ENCODE data around the gene ZG16. TPM values are rescaled to one million over a fixed set of nuclear protein-coding genes. Genes with fewer than 3 reads are reported as not detected.

The ZG16 gene
- total and polyA plus RNA-seq, 9 of the 15 experiments (the other 6 are each of a cell fraction or from before 2014, with no cell fraction given), result 0.04 TPM; not detected in 8

DNA sequence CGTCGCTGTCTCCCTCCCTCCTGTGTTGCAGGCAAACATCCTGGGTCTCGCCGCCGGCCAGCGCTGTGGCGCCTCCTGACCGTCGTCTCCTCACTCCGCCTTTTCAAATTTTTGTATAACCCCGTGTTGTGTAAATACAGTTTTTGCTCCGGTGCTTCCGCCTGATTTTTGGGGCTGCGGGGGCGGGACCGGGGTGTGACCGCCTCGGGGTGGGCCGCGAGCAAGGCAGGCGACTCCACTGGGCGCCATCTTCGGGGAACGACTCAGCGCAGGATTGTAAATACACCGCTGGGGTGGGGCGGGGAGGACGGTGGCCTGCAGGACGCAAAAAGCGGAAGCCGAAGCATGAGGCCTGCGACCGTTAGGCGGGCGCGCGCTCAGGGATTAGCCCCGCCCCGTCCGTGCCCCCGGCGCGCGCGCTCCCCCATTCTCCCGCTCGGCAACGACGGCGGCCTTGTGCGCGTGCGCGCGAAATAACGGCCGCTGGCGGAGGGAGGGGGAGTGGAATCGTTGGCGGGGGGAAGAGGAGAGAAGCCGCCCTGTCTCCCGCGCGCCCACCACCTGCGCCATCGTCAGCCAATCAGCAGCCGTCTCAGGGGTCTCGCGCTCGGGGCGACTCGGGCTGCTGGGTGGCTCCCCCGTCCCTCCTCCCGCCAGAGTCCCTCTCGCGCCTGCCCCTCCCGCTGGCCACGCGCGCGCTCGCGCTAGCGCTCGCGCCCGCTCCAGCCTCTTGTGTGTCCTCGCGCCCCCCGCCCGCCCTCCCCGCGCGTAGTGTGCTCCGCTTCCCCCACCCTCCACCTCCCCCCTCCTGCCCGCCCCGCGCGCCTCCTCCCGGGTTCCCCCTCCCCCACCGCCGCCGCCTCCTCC, 27.4 kb downstream of the ZG16 start (continued):
- TF ChIP-seq, protein P1, sequence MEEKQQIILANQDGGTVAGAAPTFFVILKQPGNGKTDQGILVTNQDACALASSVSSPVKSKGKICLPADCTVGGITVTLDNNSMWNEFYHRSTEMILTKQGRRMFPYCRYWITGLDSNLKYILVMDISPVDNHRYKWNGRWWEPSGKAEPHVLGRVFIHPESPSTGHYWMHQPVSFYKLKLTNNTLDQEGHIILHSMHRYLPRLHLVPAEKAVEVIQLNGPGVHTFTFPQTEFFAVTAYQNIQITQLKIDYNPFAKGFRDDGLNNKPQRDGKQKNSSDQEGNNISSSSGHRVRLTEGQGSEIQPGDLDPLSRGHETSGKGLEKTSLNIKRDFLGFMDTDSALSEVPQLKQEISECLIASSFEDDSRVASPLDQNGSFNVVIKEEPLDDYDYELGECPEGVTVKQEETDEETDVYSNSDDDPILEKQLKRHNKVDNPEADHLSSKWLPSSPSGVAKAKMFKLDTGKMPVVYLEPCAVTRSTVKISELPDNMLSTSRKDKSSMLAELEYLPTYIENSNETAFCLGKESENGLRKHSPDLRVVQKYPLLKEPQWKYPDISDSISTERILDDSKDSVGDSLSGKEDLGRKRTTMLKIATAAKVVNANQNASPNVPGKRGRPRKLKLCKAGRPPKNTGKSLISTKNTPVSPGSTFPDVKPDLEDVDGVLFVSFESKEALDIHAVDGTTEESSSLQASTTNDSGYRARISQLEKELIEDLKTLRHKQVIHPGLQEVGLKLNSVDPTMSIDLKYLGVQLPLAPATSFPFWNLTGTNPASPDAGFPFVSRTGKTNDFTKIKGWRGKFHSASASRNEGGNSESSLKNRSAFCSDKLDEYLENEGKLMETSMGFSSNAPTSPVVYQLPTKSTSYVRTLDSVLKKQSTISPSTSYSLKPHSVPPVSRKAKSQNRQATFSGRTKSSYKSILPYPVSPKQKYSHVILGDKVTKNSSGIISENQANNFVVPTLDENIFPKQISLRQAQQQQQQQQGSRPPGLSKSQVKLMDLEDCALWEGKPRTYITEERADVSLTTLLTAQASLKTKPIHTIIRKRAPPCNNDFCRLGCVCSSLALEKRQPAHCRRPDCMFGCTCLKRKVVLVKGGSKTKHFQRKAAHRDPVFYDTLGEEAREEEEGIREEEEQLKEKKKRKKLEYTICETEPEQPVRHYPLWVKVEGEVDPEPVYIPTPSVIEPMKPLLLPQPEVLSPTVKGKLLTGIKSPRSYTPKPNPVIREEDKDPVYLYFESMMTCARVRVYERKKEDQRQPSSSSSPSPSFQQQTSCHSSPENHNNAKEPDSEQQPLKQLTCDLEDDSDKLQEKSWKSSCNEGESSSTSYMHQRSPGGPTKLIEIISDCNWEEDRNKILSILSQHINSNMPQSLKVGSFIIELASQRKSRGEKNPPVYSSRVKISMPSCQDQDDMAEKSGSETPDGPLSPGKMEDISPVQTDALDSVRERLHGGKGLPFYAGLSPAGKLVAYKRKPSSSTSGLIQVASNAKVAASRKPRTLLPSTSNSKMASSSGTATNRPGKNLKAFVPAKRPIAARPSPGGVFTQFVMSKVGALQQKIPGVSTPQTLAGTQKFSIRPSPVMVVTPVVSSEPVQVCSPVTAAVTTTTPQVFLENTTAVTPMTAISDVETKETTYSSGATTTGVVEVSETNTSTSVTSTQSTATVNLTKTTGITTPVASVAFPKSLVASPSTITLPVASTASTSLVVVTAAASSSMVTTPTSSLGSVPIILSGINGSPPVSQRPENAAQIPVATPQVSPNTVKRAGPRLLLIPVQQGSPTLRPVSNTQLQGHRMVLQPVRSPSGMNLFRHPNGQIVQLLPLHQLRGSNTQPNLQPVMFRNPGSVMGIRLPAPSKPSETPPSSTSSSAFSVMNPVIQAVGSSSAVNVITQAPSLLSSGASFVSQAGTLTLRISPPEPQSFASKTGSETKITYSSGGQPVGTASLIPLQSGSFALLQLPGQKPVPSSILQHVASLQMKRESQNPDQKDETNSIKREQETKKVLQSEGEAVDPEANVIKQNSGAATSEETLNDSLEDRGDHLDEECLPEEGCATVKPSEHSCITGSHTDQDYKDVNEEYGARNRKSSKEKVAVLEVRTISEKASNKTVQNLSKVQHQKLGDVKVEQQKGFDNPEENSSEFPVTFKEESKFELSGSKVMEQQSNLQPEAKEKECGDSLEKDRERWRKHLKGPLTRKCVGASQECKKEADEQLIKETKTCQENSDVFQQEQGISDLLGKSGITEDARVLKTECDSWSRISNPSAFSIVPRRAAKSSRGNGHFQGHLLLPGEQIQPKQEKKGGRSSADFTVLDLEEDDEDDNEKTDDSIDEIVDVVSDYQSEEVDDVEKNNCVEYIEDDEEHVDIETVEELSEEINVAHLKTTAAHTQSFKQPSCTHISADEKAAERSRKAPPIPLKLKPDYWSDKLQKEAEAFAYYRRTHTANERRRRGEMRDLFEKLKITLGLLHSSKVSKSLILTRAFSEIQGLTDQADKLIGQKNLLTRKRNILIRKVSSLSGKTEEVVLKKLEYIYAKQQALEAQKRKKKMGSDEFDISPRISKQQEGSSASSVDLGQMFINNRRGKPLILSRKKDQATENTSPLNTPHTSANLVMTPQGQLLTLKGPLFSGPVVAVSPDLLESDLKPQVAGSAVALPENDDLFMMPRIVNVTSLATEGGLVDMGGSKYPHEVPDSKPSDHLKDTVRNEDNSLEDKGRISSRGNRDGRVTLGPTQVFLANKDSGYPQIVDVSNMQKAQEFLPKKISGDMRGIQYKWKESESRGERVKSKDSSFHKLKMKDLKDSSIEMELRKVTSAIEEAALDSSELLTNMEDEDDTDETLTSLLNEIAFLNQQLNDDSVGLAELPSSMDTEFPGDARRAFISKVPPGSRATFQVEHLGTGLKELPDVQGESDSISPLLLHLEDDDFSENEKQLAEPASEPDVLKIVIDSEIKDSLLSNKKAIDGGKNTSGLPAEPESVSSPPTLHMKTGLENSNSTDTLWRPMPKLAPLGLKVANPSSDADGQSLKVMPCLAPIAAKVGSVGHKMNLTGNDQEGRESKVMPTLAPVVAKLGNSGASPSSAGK (IDR thresholded peaks at IDR 0.05), result peak; percentile 96
- TF ChIP-seq SMARCA5 (IDR thresholded peaks at IDR 0.05) (no peak), CEBPB (tag; IDR thresholded peaks at IDR 0.05) (no peak), RCOR1 (IDR thresholded peaks at IDR 0.05; ENCODE audit: borderline replicate concordance in 1 of 2, low read depth in 2 of 2, low read length in 2 of 2) (peak; percentile 9 to 52; a peak in 2 of 4 replicates), NRF1 (conservative IDR thresholded peaks at IDR 0.05 in 1 of 2, IDR thresholded peaks at IDR 0.05 in 1 of 2) (peak; percentile 95), GATA2 (CRISPR knock-in tag; IDR thresholded peaks at IDR 0.05) (no peak), BDP1 (IDR thresholded peaks at IDR 0.05; ENCODE audit: insufficient read depth, insufficient read length) (no peak), SAFB2 (IDR thresholded peaks at IDR 0.05; ENCODE audit: borderline replicate concordance, low read depth, low read length, severe bottlenecking) (no peak), ARHGAP35 (IDR thresholded peaks at IDR 0.05; ENCODE audit: partially characterized antibody) (no peak), IRF2 (CRISPR knock-in tag; IDR thresholded peaks at IDR 0.05) (no peak)
- TF ChIP-seq, protein P2, sequence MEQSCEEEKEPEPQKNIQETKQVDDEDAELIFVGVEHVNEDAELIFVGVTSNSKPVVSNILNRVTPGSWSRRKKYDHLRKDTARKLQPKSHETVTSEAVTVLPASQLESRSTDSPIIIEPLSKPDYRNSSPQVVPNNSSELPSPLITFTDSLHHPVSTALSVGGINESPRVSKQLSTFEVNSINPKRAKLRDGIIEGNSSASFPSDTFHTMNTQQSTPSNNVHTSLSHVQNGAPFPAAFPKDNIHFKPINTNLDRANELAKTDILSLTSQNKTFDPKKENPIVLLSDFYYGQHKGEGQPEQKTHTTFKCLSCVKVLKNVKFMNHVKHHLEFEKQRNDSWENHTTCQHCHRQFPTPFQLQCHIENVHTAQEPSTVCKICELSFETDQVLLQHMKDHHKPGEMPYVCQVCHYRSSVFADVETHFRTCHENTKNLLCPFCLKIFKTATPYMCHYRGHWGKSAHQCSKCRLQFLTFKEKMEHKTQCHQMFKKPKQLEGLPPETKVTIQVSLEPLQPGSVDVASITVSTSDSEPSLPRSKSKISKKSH (CRISPR knock-in tag; IDR thresholded peaks at IDR 0.05), result no peak
- TF ChIP-seq, protein P3, sequence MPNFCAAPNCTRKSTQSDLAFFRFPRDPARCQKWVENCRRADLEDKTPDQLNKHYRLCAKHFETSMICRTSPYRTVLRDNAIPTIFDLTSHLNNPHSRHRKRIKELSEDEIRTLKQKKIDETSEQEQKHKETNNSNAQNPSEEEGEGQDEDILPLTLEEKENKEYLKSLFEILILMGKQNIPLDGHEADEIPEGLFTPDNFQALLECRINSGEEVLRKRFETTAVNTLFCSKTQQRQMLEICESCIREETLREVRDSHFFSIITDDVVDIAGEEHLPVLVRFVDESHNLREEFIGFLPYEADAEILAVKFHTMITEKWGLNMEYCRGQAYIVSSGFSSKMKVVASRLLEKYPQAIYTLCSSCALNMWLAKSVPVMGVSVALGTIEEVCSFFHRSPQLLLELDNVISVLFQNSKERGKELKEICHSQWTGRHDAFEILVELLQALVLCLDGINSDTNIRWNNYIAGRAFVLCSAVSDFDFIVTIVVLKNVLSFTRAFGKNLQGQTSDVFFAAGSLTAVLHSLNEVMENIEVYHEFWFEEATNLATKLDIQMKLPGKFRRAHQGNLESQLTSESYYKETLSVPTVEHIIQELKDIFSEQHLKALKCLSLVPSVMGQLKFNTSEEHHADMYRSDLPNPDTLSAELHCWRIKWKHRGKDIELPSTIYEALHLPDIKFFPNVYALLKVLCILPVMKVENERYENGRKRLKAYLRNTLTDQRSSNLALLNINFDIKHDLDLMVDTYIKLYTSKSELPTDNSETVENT (CRISPR knock-in tag; IDR thresholded peaks at IDR 0.05), result 0 out of 2 replicates have a peak, but pooled peaks have one; percentile 60
